SHP77 treated with DMSO at 0.1 percent for 48 hours (cell line): ENCODE data around the gene SCAF8.
"Not testable (repeated sequence)": the region's sequence is repeated elsewhere in the genome, so short reads cannot be mapped to it uniquely, and the experiment has no call there.

Experiments used
- DNase-seq: peaks from one replicate; lab custom pipeline; 2025; lab: John Stamatoyannopoulos, UW

SCAF8 gene

GRCh38 chr6:154733183-154733625 is at the start of gene SCAF8:
SCAF8 (plus strand) TSS chr6:154733416; CDS start chr6:154733901, 485 bp downstream.
- DNase-seq: peak; percentile 69

GRCh38 chr6:154683756-154684523 is 49.3 kb upstream of the SCAF8 start:
- no peak for DNase-seq

GRCh38 chr6:154686162-154686561 is 47.1 kb upstream of the SCAF8 start:
- DNase-seq: no peak

GRCh38 chr6:154689493-154690255 is 43.5 kb upstream of the SCAF8 start:
- no peak for DNase-seq

DNA sequence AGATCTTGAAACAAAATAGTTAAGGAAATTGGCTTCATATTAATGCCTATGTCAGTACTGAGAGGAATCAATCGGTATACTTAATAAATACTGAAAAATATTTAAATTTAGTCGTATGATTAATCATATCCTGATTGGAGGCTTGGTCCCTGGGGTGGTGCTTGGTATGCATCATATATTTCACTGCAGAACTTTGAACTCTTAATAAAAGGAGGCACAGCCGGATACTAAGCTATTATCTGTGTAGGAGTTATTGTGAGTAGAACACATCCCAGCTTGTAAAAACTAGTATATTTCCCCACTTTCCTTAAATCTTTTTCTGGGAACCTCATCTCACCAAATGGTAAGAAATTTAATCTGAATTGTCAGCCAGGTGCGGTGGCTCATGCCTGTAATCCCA is 42.4 kb upstream of the SCAF8 start:
- DNase-seq: no peak

- no peak for DNase-seq
Measured at GRCh38 chr6:154696661-154697060, 36.6 kb upstream of the SCAF8 start.

- DNase-seq: no peak
Measured at GRCh38 chr6:154703124-154703523, 30.1 kb upstream of the SCAF8 start.

DNA sequence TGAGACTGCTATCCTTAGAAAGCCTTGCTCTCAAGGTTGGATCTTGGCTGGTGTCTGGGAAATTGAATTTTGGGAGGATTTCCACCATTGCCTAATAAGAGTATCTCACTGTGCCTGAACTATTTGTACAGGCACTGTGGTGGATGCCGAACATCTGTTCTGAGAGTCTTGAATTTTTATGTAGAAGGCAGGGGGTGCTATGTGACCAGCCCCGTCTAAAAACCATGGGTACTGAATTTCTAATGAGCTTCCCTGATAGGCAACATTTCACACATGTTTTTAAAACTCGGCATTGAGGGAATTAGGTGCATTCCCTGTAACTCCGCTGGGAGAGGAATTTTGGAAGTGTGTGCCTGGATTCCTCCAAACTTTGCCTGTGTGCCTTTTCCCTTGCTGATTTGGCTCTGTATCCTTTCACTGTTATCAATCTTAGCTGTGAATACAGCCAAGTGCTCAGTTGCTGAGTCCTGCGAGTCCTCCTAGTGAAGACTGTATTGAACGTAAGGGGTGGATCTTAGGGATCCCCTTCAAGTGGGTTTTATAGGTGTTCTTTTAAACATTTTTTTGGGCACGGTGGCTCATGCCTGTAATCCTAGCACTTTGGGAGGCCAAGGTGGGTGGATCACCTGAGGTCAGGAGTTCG is 27.6 kb upstream of the SCAF8 start:
- no peak for DNase-seq

GRCh38 chr6:154706389-154706788 is 26.8 kb upstream of the SCAF8 start:
- DNase-seq: no peak

DNA sequence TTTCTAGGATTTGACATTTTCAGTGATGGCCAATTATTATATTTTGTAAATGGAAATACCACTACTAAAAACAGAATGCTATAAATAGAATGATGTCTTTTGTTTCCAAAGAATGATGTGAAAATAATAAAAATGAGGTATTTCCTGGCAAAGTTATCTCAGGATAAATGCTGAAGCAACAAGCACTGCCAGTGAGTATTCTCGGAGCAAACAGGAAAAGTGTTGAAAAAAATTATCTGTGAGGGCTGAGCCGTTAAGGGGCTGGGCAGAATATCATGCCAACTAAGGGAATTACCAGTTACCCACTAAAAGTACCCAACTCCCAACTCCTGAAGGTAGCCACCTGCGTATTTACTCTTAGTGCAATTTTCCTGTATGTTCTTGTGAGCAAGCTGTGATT is 23.6 kb upstream of the SCAF8 start:
- DNase-seq: no peak

DNA sequence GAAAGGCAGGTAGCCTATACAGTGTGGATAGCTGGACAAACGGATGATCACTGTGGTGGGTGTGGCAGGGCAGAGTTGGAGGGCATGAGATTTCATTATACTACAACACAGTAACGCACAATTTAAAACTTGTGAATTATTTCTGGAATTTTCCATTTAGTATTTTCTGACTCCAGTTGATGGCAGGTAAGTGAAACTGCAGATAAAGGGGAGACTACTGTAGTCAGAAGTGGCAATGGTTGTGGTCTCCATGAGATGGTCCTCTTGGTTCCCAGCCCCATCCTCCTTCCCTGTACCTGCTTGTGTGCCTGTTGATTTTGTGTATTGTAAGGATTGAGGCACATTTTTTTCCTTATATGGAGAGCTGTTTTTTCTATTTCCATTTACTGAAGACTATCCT is 22.5 kb upstream of the SCAF8 start:
- DNase-seq: no peak

GRCh38 chr6:154715446-154715845 is 17.8 kb upstream of the SCAF8 start:
- no peak for DNase-seq

DNA sequence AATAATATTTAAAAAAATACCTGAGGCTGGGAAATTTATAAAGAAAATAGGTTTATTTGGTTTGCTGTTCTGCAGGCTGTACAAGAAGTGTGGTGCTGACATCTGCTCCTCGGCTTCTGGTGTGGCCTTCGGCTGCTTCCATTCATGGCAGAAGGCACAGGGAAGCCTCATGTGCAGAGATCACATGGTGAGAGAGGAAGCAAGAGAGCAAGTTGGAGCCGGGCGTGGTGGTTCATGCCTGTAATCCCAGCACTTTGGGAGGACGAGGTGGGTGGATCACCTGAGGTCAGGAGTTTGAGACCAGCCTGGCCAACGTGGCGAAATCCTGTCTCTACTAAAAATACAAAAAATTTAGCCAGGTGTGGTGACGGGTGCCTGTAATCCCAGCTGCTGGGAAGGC is 16.9 kb upstream of the SCAF8 start:
- not testable (repeated sequence) for DNase-seq

- no peak for DNase-seq
Measured at GRCh38 chr6:154719433-154719832, 13.8 kb upstream of the SCAF8 start.

DNA sequence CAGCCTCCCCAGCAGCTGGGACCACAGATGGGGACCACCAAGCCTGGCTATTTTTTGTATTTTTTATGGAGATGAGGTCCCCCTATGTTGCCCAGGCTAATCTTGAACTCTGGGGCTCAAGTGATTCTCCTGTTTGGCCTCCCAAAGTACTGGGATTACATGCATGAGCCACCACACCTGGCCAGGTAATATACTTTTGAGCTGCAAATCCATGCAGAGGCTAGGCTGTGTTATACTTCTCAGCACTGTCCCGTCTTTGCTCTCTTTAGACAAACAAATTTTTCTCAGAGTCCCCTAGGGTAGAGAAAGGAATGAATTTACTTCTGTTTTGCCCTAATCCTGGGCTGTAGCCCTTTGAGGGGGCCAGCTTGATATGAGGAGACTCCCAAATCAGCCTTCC is 13.4 kb upstream of the SCAF8 start:
- no peak for DNase-seq

DNA sequence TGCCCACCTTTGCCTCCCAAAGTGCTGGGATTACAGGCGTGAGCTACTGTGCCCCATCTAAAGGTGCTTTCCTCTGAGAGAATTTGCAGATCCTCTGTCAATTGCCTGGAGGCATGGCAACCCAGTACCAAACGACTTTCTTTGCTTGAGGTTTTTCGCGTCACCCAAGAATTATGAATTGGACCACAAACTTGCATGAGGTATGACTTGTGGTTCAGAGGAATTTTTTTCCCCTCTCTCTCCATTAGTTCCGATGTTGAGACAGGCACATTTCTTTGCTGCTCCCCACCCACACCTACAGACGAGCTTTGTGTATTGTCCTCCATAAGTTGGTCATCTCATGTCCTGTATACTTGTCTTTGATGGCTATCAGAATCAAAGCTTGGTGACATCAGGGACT is 11.8 kb upstream of the SCAF8 start:
- no peak for DNase-seq

DNA sequence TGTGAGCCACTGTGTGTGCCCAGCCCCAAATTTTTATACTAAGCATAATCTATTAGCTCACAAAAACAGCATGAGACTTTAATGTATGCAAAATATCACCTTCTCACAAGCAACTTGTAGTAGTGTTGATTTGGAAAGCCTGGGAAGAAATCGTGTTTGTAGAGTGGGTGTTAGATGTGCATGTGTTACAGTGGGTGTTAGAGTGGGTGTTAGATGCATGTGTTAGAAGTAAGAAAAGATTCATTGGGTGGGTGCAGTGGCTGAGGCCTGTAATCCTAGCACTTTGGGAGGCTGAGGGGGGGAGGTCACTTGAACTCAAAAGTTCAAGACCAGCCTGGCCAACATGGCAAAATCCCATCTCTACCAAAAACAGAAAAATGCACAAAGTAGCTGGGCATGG is 6.3 kb upstream of the SCAF8 start:
- DNase-seq: no peak

GRCh38 chr6:154731296-154732218 is 1.7 kb upstream of the SCAF8 start:
- peak; percentile 45 for DNase-seq

DNA sequence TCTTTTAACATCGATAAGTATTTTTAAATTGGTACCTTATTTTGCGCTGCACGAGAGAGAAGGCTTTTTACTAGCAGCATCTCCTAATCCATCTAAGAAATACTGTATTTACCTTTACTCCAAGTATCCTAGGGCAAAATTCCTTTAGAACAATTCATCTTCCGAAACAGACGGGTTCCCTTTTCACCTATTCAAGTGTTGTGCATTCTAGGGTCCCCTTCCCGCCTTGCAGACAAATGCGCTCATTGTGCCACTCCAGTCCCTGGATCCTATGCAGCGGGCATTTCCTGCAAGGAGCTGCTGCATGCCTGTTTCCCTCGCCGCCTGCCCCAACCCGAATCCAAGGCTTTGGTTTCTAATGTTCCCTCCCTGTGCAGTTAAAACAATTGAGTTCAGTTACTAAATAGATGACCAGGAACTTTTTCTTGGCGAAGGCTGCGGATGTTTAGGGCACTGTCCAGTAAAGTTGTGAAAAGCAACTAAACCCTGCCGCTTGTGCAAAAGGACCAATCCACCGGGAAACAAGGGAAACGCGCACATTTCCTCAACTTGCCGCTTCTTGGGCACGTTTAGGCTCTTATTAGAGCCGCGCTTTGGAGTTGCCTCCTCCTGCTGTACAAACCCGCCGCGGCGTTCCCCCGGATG is 556 bp upstream of the SCAF8 start:
- peak; percentile 69 for DNase-seq

DNA sequence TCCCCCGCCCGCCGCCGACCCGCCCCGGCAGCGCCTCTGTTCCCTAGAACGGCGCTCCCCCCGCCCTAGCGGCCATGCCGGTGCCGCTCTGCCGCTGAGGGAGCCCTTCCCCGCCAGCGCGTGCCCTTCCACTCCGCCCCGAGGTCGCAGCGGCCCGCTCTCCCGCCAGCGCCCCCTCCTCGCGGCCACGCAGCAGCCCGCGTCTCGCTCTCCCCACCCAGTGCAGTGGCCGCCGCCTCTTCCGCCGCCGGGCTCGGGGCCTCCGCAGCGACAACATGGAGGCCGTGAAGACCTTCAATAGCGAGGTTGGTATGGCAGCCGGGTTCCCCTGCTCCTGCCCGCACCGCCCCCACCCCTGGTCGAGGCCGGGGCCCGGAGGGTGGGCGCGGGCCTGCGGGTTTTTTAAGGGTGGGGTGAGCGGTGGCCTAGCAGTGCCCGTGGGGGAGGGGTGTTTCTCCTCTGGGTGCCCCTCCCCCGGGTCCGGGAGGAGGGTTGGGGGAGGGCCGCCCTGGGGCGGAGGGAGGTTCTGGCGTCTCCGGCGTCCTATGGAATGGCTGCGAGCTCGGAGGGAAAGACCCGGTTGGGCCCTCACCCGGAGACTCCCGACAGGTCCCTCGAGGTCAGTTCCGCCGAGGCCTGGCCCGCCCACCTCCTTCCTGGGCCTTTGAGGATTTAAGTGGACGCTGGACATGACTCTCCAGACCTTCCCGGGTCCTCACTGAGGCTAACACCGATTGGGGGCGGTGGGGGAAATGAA is 588 bp downstream of the SCAF8 start:
- DNase-seq: peak; percentile 85
